IMR-90 (cell line): ENCODE measurements around the gene FBXO22. TPM values are rescaled to one million over a fixed set of nuclear protein-coding genes. Genes with fewer than 3 reads are reported as not detected.
"Not testable (repeated sequence)": the region's sequence is repeated elsewhere in the genome, so short reads cannot be mapped to it uniquely, and the experiment has no call there.

Experiments
- ATAC-seq: fragments of 200-7000 bp; cut with Tn5 transposase; 2 replicates; pipeline ENCODE4 v1.9.1; 2020; ENCODE audit warnings: low read depth, mild to moderate bottlenecking, moderate library complexity
- BruUV-seq: library from RNA; stranded (reverse); fragments of 400-500 nt; replicated peaks from 2 replicates; lab custom pipeline; 2021; lab: Mats Ljungman, UMichigan
- CTCF ChIA-PET: fragments of 300-600 bp; formaldehyde crosslinking; extraction: SDS; loops from one replicate; lab custom pipeline; 2021; ENCODE audit warnings: antibody characterized with exemption; lab: Yijun Ruan, JAX
- POLR2A ChIA-PET: fragments of 300-600 bp; sonication (Branson Sonifier 250); formaldehyde crosslinking; loops from one replicate; lab custom pipeline; 2022; ENCODE audit warnings: antibody characterized with exemption; ENCODE audit not compliant: unreplicated experiment; lab: Charles Lee
- DNase-seq: peaks from one replicate; pipeline ENCODE4 v3.0.0; 2013
- H2AFZ ChIP-seq: replicated peaks from 2 replicates; pipeline ENCODE3; 2013; ENCODE audit warnings: low read length, mild to moderate bottlenecking; ENCODE audit not compliant: poor library complexity
- H2AK5ac ChIP-seq: 2 replicates; pipeline ENCODE4 v1.6.1; 2013; ENCODE audit warnings: low read depth, low read length, inconsistent platforms
- H2AK9ac ChIP-seq: replicated peaks from 2 replicates; pipeline ENCODE3; 2013; ENCODE audit warnings: mild to moderate bottlenecking, low read depth, low read length, moderate library complexity; ENCODE audit not compliant: poor library complexity
- H2BK120ac ChIP-seq: 2 replicates; pipeline ENCODE4 v1.6.1; 2013; ENCODE audit warnings: low read depth, low read length, inconsistent platforms
- H2BK15ac ChIP-seq: 3 replicates; pipeline ENCODE4 v1.6.1; 2013; ENCODE audit warnings: low read depth, low read length, inconsistent platforms
- H2BK20ac ChIP-seq: 2 replicates; pipeline ENCODE4 v1.6.1; 2013; ENCODE audit warnings: low read depth, mild to moderate bottlenecking, inconsistent platforms, low read length, moderate library complexity
- H2BK5ac ChIP-seq: 2 replicates; pipeline ENCODE4 v1.6.1; 2013; ENCODE audit warnings: mild to moderate bottlenecking, low read depth, low read length, inconsistent platforms; ENCODE audit not compliant: poor library complexity, severe bottlenecking
- H3K14ac ChIP-seq: replicated peaks from 2 replicates; pipeline ENCODE4 v1.6.1; 2013; ENCODE audit warnings: low read depth, low read length, inconsistent platforms
- H3K18ac ChIP-seq: 2 replicates; pipeline ENCODE4 v1.6.1; 2013; ENCODE audit warnings: low read depth, low read length, control low read depth
- H3K23ac ChIP-seq: 2 replicates; pipeline ENCODE4 v1.6.1; 2013; ENCODE audit warnings: low read depth, low read length, inconsistent platforms
- H3K27ac ChIP-seq: 2 replicates; pipeline ENCODE4 v1.5.1; 2013; ENCODE audit warnings: mild to moderate bottlenecking, control low read depth, low read length; ENCODE audit not compliant: insufficient read depth
- H3K27me3 ChIP-seq: 2 replicates; pipeline ENCODE4 v1.6.1; 2013; ENCODE audit warnings: low read length; ENCODE audit not compliant: control insufficient read depth, insufficient read depth
- H3K36me3 ChIP-seq: 2 replicates; pipeline ENCODE4 v1.6.1; 2013; ENCODE audit warnings: low read length, mixed read lengths; ENCODE audit not compliant: control insufficient read depth, insufficient read depth
- H3K4ac ChIP-seq: 2 replicates; pipeline ENCODE4 v1.6.1; 2013; ENCODE audit warnings: low read depth, low read length, inconsistent platforms
- H3K4me1 ChIP-seq: 2 replicates; pipeline ENCODE4 v1.6.1; 2013; ENCODE audit warnings: low read length, mixed read lengths; ENCODE audit not compliant: control insufficient read depth, insufficient read depth
- H3K4me2 ChIP-seq: 2 replicates; pipeline ENCODE4 v1.6.1; 2013; ENCODE audit warnings: low read depth, mild to moderate bottlenecking, control low read depth, low read length, moderate library complexity
- H3K4me3 ChIP-seq: 2 replicates; pipeline ENCODE4 v1.5.1; 2013; ENCODE audit warnings: low read depth, mild to moderate bottlenecking, control low read depth, low read length, moderate library complexity; ENCODE audit not compliant: insufficient read depth
- H3K56ac ChIP-seq: 2 replicates; pipeline ENCODE4 v1.6.1; 2013; ENCODE audit warnings: low read length, inconsistent platforms; ENCODE audit not compliant: insufficient read depth; ENCODE audit errors: extremely low read depth
- H3K79me1 ChIP-seq, 2 experiments: 2 replicates each; pipeline ENCODE4 v1.6.1; 2013; ENCODE audit warnings: low read length in 2 of 2, inconsistent platforms in 1 of 2, low read depth in 1 of 2
- H3K9ac ChIP-seq: 2 replicates; pipeline ENCODE4 v1.6.1; 2013; ENCODE audit warnings: low read depth, low read length, control low read depth
- H3K9me1 ChIP-seq: 2 replicates; pipeline ENCODE4 v1.6.1; 2013; ENCODE audit warnings: low read length, inconsistent platforms; ENCODE audit not compliant: insufficient read depth
- H3K9me3 ChIP-seq: 2 replicates; pipeline ENCODE4 v1.6.1; 2013; ENCODE audit warnings: low read length; ENCODE audit not compliant: control insufficient read depth, insufficient read depth
- H4K20me1 ChIP-seq: 2 replicates; pipeline ENCODE4 v1.6.1; 2013; ENCODE audit warnings: low read length, inconsistent platforms; ENCODE audit not compliant: insufficient read depth
- H4K5ac ChIP-seq: 2 replicates; pipeline ENCODE4 v1.6.1; 2013; ENCODE audit warnings: mild to moderate bottlenecking, low read depth, low read length, control low read depth
- H4K8ac ChIP-seq, 2 experiments: 2 replicates each; pipeline ENCODE4 v1.6.1; 2013; ENCODE audit warnings: low read depth in 2 of 2, low read length in 2 of 2, control low read depth in 1 of 2, inconsistent platforms in 1 of 2
- H4K91ac ChIP-seq: 2 replicates; pipeline ENCODE4 v1.6.1; 2013; ENCODE audit warnings: low read depth, low read length, inconsistent platforms; ENCODE audit not compliant: insufficient read depth
- BHLHE40 ChIP-seq: fragments of 150-350 bp; IDR thresholded peaks from 2 replicates; pipeline ENCODE4 v1.6.1; 2016; ENCODE audit warnings: mild to moderate bottlenecking, low read depth, low read length
- CEBPB ChIP-seq: IDR thresholded peaks from 2 replicates; pipeline ENCODE4 v1.6.1; 2012; ENCODE audit warnings: low read depth, low read length, improper control_type of control experiment
- SMC3 ChIP-seq: fragments of 150-350 bp; IDR thresholded peaks from 2 replicates; pipeline ENCODE4 v1.6.1; 2016; ENCODE audit warnings: low read depth, mild to moderate bottlenecking, antibody characterized with exemption, low read length, moderate library complexity
- WGBS, 2 experiments: methylation state at CpG; one replicate each; pipeline versions ENCODE4 v1.1.5 to v1.1.7; 2013; ENCODE audit warnings: missing lambda C conversion rate in 2 of 2; ENCODE audit not compliant: insufficient read length in 1 of 2; ENCODE audit errors: extremely low coverage in 2 of 2; 5-methylcytosine and 5-hydroxymethylcytosine counted together
- dilution Hi-C: fragments of 300-500 bp; cut with HindIII; formaldehyde crosslinking; loops from one replicate; pipeline ENCODE4 v1.14.3; 2018; ENCODE audit warnings: low sequenced_read_pairs; ENCODE audit not compliant: unreplicated experiment
- in situ Hi-C: fragments of 300-500 bp; cut with MboI; formaldehyde crosslinking; loops from 3 replicates; pipeline ENCODE4 v1.14.3; 2019; ENCODE audit warnings: low sequenced_read_pairs, inconsistent platforms, mixed read lengths
- intact Hi-C: fragments of 100-400 bp; cut with micrococcal nuclease; formaldehyde crosslinking; loops from 2 replicates; pipeline ENCODE4 v1.10.0; 2022
- polyA plus RNA-seq, 3 experiments: library from polyadenylated mRNA; depleted of rRNA; stranded (reverse); fragments of >200 nt; gene quantifications; 2 replicates each; pipeline ENCODE4 v1.2.3, GENCODE V29; 2012; ENCODE audit warnings: low replicate concordance in 1 of 3
- total RNA-seq: library from RNA; depleted of rRNA; stranded (reverse); fragments of >200 nt; gene quantifications from 2 replicates; pipeline ENCODE4 v1.2.3, GENCODE V29; 2012
- TF ChIP-seq, protein P1 (sequence below): conservative IDR thresholded peaks from 2 replicates; pipeline ENCODE4 v1.5.1; 2012; ENCODE audit warnings: mild to moderate bottlenecking, low read depth, low read length, improper control_type of control experiment

The FBXO22 gene
- total and polyA plus RNA-seq, 2 of the 4 experiments (the other 2 are of a cell fraction): 22.4 to 45.2 TPM

DNA sequence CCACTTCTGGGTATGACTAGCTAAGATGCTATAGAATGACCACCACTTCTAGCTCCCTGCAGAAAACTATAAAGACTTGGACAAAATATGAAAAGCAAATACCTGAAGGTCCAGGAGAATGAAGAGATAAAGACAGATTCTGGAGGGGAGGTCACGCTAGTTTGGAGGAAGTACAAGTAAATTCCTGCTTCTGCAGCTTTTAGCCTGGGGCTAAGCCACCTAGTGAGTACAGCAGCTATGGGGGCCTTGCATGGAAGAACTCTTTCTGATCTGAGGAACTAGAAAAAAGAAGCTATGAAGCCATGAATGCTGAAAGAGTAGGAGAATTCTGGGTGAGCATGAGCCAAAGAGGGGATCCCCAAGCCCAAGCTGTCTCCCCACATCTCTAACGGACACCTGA is 78.8 kb downstream of the FBXO22 start:
- peaks cover 11% of the 10 kb centered on the region for H3K27me3 ChIP-seq
- no peak overlapping the region for H3K14ac ChIP-seq
- no peak overlapping the region for H3K18ac ChIP-seq
- H4K91ac ChIP-seq: no peak overlapping the region
- no CpG with 5 or more reads among the region's 2 CpGs for WGBS, 2 experiments
- H3K4me1 ChIP-seq: no peaks in the 10 kb centered on the region
- no peak overlapping the region for H2BK5ac ChIP-seq
- no peak overlapping the region for H3K56ac ChIP-seq
- no peak for DNase-seq
- POLR2A ChIA-PET: no interaction called here
- no peak overlapping the region for H2AFZ ChIP-seq
- H3K4me3 ChIP-seq: no peak overlapping the region
- H2BK20ac ChIP-seq: no peak overlapping the region
- no peak overlapping the region for H4K8ac ChIP-seq
- H3K36me3 ChIP-seq: no peaks in the 10 kb centered on the region
- dilution Hi-C loops: no loop called here
- H3K9me1 ChIP-seq: no peaks in the 10 kb centered on the region
- H2BK15ac ChIP-seq: no peak overlapping the region
- H3K9ac ChIP-seq: no peak overlapping the region
- CTCF ChIA-PET: no interaction called here
- in situ Hi-C loops: no loop called here
- no peak overlapping the region for H4K5ac ChIP-seq
- H3K79me1 ChIP-seq: no peaks in the 10 kb centered on the region
- no peak overlapping the region for H3K27ac ChIP-seq
- no peak overlapping the region for H2AK9ac ChIP-seq
- no peak overlapping the region for H3K4me2 ChIP-seq
- no peak for ATAC-seq
- no peaks in the 10 kb centered on the region for H4K20me1 ChIP-seq
- no peak overlapping the region for H2BK120ac ChIP-seq
- no peak overlapping the region for H3K4ac ChIP-seq
- intact Hi-C loops: no loop called here
- H3K23ac ChIP-seq: no peak overlapping the region
- H3K9me3 ChIP-seq: no peaks in the 10 kb centered on the region
- no TSS peak for BruUV-seq
- TF ChIP-seq, protein P1, sequence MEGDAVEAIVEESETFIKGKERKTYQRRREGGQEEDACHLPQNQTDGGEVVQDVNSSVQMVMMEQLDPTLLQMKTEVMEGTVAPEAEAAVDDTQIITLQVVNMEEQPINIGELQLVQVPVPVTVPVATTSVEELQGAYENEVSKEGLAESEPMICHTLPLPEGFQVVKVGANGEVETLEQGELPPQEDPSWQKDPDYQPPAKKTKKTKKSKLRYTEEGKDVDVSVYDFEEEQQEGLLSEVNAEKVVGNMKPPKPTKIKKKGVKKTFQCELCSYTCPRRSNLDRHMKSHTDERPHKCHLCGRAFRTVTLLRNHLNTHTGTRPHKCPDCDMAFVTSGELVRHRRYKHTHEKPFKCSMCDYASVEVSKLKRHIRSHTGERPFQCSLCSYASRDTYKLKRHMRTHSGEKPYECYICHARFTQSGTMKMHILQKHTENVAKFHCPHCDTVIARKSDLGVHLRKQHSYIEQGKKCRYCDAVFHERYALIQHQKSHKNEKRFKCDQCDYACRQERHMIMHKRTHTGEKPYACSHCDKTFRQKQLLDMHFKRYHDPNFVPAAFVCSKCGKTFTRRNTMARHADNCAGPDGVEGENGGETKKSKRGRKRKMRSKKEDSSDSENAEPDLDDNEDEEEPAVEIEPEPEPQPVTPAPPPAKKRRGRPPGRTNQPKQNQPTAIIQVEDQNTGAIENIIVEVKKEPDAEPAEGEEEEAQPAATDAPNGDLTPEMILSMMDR: no peak
- TF ChIP-seq BHLHE40 (no peak), SMC3 (no peak), CEBPB (no peak)
- no peak overlapping the region for H2AK5ac ChIP-seq

DNA sequence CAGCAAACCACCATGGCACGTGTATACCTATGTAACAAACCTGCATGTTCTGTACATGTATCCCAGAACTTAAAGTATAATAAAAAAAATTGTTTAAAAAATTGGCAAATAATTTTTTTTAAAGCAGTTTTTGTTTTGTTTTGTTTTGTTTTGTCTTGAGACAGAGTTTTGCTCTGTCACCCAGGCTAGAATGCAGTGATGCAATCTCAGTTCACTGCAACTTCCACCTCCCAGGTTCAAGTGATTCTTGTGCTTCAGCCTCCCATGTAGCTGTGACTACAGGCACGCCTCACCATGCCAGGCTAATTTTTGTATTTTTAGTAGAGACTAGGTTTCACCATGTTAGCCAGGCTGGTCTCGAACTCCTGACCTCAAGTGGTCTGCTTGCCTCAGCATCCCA is 81.0 kb downstream of the FBXO22 start:
- H3K9me1 ChIP-seq, BruUV-seq, H2BK120ac ChIP-seq, H2AK5ac ChIP-seq, H3K4ac ChIP-seq, H4K91ac ChIP-seq, H4K5ac ChIP-seq, H3K56ac ChIP-seq, H3K79me1 ChIP-seq, H3K9me3 ChIP-seq, H2BK15ac ChIP-seq, H4K20me1 ChIP-seq, H3K4me2 ChIP-seq, H3K18ac ChIP-seq, H3K4me3 ChIP-seq, H2BK20ac ChIP-seq, H4K8ac ChIP-seq, CTCF ChIA-PET, dilution Hi-C loops, H3K14ac ChIP-seq, H2AK9ac ChIP-seq, H3K9ac ChIP-seq, H3K36me3 ChIP-seq, H3K23ac ChIP-seq, H3K4me1 ChIP-seq, H3K27ac ChIP-seq, in situ Hi-C loops, intact Hi-C loops, ATAC-seq, H2BK5ac ChIP-seq, POLR2A ChIA-PET, H2AFZ ChIP-seq, DNase-seq: not testable (repeated sequence)
- WGBS, 2 experiments: no CpG with 5 or more reads among the region's 3 CpGs
- H3K27me3 ChIP-seq: peaks cover 11% of the 10 kb centered on the region
